HT-29 (cell line): ENCODE data around the gene SPATA9. TPM values are rescaled to one million over a fixed set of nuclear protein-coding genes. Genes with fewer than 3 reads are reported as not detected.
"Not testable (repeated sequence)": the region's sequence is repeated elsewhere in the genome, so short reads cannot be mapped to it uniquely, and the experiment has no call there.

Experiments
- DNase-seq: peaks from one replicate; pipeline ENCODE4 v3.0.0-alpha.2; 2015; ENCODE audit warnings: low spot score
- total RNA-seq: library from RNA; depleted of rRNA; stranded (reverse); fragments of >200 nt; shearing (Covaris generic); gene quantifications from 2 replicates; pipeline ENCODE4 v1.2.3, GENCODE V29; 2014

SPATA9 gene
- total RNA-seq, 1 experiment from 2014 or later: not detected

DNA sequence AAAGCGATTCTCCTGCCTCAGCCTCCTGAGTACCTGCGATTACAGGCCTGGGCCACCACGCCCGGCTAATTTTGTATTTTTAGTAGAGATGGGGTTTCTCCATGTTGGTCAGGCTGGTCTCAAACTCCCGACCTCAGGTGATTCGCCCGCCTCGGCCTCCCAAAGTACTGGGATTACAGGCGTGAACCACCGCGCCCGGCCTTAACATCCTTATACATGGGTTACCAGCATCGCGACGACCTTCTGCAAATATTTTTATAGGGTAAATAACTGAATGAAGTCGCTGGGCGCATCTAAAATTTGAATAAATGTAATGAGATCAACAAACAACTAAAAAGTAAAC is 36.6 kb downstream of the SPATA9 start:
- not testable (repeated sequence) for DNase-seq

GRCh38 chr5:95644351-95645042 is 38.3 kb downstream of the SPATA9 start:
- DNase-seq: peak; percentile 70

- no peak for DNase-seq
Observed at GRCh38 chr5:95643152-95643551, 39.6 kb downstream of the SPATA9 start.

DNA sequence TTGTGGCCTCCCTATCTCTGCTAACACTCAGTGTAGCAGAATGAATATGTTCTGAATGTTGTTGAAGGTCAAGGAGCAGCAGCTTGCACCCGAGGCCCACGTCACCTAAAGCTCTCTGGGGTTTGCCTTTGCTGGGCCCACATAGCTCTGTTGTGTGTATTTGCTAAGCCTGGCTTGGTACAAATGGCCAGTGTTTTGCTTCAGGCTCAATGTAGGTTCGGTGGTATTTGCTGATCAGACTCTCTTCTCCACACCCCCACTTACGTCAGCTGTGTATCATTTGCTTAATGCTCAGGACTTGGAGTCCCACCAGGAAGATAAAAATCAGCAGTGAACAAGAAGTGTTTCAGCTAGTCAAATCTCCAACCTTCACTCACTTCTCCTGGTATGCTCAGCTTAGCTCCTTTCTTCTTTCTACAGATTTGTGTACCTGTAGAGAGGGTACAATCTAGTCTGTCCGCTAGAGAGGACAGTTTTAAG is 41.0 kb downstream of the SPATA9 start:
- no peak for DNase-seq

GRCh38 chr5:95638632-95639031 is 44.2 kb downstream of the SPATA9 start:
- DNase-seq: no peak

GRCh38 chr5:95634081-95634480 is 48.7 kb downstream of the SPATA9 start:
- DNase-seq: no peak

DNA sequence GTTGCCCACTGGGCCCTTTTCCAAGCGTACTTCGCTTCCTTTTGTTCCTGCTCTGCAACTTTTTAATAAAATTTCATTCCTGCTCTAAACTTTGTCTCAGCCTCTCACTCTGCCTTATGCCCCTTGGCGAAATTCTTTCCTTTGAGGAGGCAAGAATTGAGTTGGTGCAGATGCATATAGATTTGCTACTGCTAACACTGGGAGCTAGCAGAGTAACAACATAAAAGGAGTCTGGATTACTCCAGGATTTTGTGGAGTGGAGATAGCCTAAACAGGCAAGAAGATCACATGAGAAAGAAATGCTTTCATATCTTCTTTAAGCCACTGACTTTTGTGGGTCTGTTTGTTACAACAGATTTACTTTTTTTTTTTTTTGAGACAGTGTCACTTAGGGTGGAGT is 49.1 kb downstream of the SPATA9 start:
- no peak for DNase-seq

DNA sequence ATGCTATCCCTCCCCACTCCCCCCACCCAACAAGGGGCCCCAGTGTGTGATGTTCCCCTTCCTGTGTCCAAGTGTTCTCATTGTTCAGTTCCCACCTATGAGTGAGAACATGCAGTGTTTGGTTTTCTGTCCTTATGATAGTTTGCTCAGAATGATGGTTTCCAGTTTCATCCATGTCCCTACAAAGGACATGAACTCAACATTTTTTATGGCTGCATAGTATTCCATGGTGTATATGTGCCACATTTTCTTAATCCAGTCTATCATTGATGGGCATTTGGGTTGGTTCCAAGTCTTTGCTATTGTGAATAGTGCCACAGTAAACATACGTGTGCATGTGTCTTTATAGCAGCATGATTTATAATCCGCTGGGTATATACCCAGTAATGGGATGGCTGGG is 49.8 kb downstream of the SPATA9 start:
- not testable (repeated sequence) for DNase-seq

DNA sequence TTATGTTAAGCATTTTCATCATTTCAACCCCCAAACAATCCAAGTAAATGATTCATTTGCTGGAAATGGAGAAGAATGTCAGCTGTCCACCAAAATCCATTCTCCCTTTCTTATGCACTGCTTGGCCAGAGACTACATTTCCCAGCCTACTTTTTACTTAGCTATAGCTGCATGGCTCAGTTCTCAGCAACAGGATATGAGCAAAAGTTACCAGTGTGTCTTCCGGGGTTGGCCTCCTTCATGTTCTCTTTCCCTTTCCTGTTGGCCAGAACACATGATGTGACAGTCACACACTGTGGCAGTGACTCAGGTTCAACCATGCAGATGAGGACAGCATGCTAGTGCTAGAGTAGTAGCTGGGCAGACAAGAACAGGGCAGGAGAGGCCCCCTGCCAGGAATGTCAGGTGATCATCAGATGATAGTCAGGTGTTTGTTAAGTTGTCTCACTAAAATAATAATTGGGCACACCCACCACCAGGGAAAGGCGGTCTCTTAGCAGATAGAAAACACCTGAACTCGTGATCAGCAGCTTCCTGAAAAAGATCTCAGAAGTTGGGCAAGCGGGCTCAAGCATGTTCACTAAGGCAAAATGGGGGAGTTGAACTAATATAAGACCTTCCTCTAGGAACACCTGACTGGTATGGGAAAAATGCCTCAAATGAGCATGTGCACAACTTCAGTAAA is 50.7 kb downstream of the SPATA9 start:
- DNase-seq: no peak

- no peak for DNase-seq
Observed at GRCh38 chr5:95631255-95631958, 51.4 kb downstream of the SPATA9 start.

- DNase-seq: no peak
Observed at GRCh38 chr5:95630394-95630917, 52.3 kb downstream of the SPATA9 start.

DNA sequence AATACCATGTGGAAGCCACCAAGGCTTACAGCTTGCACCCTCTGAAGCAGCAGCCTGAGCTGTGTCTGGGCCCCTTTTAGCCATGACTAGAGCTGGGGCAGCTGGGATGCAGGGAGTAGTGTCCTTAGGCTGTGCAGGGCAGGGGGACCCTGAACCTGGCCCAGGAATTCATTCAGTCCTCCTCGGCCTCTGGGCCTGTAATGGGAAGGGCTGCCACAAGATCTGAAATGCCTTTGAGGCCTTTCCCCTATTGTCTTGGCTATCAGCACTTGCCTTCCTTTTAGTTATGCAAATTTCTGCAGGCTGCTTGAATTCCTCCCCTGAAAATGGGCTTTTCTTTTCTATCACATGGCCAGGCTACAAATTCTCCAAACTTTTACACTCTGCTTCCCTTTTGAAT is 53.9 kb downstream of the SPATA9 start:
- DNase-seq: no peak

DNA sequence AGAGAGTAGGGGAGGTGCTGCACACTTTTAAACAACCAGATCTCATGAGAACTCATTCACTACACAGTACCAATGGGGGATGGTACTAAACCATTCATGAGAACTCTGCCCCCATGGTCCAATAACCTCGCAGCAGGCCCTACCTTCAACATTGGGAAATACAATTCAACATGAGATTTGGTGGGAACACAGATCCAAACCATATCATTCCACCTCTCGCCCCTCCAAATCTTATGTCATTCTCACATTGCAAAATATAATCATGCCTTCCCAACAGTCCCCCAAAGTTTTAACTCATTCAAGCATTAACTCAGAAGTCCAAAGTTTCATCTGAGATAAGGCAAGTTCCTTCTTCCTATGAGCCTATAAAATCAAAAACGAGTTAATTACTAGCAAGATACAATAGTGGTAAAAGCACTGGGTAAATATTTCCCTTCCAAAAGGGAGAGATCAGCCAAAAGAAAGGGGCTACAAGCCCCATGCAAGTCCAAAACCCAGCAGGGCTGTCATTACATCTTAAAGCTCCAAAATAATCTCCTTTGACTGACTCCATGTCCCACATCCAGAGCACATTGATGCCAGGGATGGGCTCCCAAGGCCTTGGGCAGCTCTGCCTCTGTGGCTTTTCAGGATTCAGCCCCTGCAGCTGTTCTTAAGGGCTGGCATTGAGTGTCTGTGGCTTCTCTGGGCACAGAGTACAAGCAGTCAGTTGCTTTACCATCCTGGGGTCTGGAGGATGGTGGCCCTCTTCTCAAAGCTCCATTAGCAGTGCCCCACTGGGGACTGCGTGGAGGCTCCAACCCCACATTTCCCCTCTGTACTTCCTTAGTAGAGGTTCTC is 54.6 kb downstream of the SPATA9 start:
- DNase-seq: no peak

DNA sequence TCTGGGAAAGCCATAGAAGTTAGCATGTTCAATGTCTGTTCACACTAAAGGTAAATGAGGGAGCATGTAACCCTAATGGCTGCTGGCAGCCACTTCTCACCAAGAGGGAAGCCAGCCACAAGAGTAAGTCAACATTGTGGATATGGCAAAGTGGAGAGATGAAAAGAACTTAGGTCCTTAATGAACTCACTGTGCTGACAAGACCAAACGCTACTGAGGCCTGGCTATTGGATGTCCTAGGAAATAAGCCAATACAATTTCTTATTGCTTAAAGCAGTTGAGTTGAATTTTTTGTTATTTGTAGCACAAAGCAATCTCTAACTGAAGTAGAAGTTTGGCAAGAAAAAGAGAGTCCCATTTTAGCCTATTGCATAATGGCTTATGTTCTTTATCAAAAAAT is 56.1 kb downstream of the SPATA9 start:
- no peak for DNase-seq

- DNase-seq: no peak
Observed at GRCh38 chr5:95624368-95624767, 58.4 kb downstream of the SPATA9 start.

- DNase-seq: no peak
Observed at GRCh38 chr5:95623706-95624105, 59.1 kb downstream of the SPATA9 start.

GRCh38 chr5:95621839-95622629 is 60.8 kb downstream of the SPATA9 start:
- no peak for DNase-seq

DNA sequence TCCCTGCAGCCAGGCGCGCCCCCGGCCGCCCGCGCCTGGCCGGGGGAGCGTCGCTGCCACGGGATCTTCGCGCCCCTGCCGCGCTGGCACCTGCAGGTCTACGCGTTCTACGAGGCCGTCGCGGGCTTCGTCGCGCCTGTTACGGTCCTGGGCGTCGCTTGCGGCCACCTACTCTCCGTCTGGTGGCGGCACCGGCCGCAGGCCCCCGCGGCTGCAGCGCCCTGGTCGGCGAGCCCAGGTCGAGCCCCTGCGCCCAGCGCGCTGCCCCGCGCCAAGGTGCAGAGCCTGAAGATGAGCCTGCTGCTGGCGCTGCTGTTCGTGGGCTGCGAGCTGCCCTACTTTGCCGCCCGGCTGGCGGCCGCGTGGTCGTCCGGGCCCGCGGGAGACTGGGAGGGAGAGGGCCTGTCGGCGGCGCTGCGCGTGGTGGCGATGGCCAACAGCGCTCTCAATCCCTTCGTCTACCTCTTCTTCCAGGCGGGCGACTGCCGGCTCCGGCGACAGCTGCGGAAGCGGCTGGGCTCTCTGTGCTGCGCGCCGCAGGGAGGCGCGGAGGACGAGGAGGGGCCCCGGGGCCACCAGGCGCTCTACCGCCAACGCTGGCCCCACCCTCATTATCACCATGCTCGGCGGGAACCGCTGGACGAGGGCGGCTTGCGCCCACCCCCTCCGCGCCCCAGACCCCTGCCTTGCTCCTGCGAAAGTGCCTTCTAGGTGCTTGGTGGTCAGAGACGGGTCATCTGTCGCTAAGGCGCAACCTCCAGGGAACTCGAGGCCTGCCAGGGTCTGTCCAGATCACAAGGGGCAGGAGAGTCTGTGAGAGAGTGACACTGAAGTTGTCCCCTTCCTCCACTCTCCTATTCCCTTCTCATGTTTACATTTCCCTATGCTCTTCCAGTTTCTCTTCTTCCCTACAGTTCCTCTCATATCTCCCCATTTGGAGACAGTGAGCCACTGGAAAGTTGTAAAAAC is 61.6 kb downstream of the SPATA9 start:
- no peak for DNase-seq

DNA sequence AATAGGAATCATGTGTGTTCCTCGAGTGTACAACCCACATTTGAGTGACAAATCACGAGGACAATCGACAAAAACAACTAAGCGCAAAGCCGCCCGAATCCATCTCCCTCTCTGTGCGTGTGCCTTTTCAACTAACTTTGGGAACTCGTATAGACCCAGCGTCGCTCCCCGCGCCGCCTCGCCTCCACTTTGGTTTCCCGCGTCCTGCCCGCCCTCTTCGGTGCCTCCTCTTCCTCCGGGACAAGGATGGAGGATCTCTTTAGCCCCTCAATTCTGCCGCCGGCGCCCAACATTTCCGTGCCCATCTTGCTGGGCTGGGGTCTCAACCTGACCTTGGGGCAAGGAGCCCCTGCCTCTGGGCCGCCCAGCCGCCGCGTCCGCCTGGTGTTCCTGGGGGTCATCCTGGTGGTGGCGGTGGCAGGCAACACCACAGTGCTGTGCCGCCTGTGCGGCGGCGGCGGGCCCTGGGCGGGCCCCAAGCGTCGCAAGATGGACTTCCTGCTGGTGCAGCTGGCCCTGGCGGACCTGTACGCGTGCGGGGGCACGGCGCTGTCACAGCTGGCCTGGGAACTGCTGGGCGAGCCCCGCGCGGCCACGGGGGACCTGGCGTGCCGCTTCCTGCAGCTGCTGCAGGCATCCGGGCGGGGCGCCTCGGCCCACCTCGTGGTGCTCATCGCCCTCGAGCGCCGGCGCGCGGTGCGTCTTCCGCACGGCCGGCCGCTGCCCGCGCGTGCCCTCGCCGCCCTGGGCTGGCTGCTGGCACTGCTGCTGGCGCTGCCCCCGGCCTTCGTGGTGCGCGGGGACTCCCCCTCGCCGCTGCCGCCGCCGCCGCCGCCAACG is 62.5 kb downstream of the SPATA9 start, which contains the start of gene GPR150:
GPR150 (plus strand) TSS at position 58 of the 840 bp plus-strand sequence; CDS start at position 247, 189 bp downstream.
- DNase-seq: no peak
